Activated naive CD8-positive, alpha-beta T cell treated with anti-CD3 and anti-CD28 coated beads, Interleukin-2, amount 10 ng/mL, durations not matched to agents 7 days and 5 days (primary cell): ENCODE results near the gene SOS1. TPM values are rescaled to one million over a fixed set of nuclear protein-coding genes. Genes with fewer than 3 reads are reported as not detected.
"Not testable (repeated sequence)": the region's sequence is repeated elsewhere in the genome, so short reads cannot be mapped to it uniquely, and the experiment has no call there.

ENCODE experiments used
- ATAC-seq: fragments of 150-1000 bp; cut with Tn5 transposase; one replicate; pipeline ENCODE4 v1.10.0; 2021; ENCODE audit warnings: low read depth, moderate library complexity
- POLR2A ChIA-PET: fragments of 350-600 bp; sonication (Branson Sonifier 250); formaldehyde crosslinking; loops from one replicate; lab custom pipeline; 2021; ENCODE audit warnings: antibody characterized with exemption; lab: Charles Lee
- DNase-seq: peaks from one replicate; pipeline ENCODE4 v3.0.0; 2021
- H3K27ac Mint-ChIP-seq: one replicate; pipeline ENCODE4 v1.8.0; 2022; ENCODE audit warnings: mild to moderate bottlenecking, mixed read lengths
- H3K27me3 Mint-ChIP-seq: one replicate; pipeline ENCODE4 v1.8.0; 2022; ENCODE audit warnings: mild to moderate bottlenecking, moderate library complexity, mixed read lengths
- H3K36me3 Mint-ChIP-seq: one replicate; pipeline ENCODE4 v1.8.0; 2021; ENCODE audit warnings: mild to moderate bottlenecking, mixed read lengths
- H3K4me1 Mint-ChIP-seq: one replicate; pipeline ENCODE4 v1.8.0; 2021; ENCODE audit warnings: mixed read lengths
- H3K4me3 Mint-ChIP-seq: one replicate; pipeline ENCODE4 v1.8.0; 2022; ENCODE audit warnings: mild to moderate bottlenecking, moderate library complexity, mixed read lengths
- H3K9me3 Mint-ChIP-seq: one replicate; pipeline ENCODE4 v1.8.0; 2021; ENCODE audit warnings: mixed read lengths
- total RNA-seq, 2 experiments: library from RNA; stranded (reverse); gene quantifications; one replicate each; pipeline ENCODE4 v1.2.3, GENCODE V29; 2021

Gene SOS1
- total RNA-seq, 2 experiments from 2014 or later = 154 to 168 TPM

GRCh38 chr2:38936516-38936915, 184.3 kb downstream of the SOS1 start:
- ATAC-seq, DNase-seq, H3K4me3 Mint-ChIP-seq, H3K9me3 Mint-ChIP-seq, H3K27ac Mint-ChIP-seq, H3K4me1 Mint-ChIP-seq, POLR2A ChIA-PET, H3K36me3 Mint-ChIP-seq: not testable (repeated sequence)
- peaks cover 14% of the 10 kb centered on the region for H3K27me3 Mint-ChIP-seq

- Mint-ChIP-seq H3K27ac (no peak overlapping the region), H3K4me1 (no peaks in the 10 kb centered on the region), H3K4me3 (no peak overlapping the region), H3K9me3 (no peaks in the 10 kb centered on the region), H3K27me3 (peaks cover 11% of the 10 kb centered on the region), H3K36me3 (no peaks in the 10 kb centered on the region)
- ATAC-seq (no peak), DNase-seq (no peak)
- POLR2A ChIA-PET = no interaction called here
Observed at GRCh38 chr2:38935568-38936172, 185.2 kb downstream of the SOS1 start.

GRCh38 chr2:38934742-38935141, 186.1 kb downstream of the SOS1 start:
- H3K4me1 Mint-ChIP-seq = no peaks in the 10 kb centered on the region
- H3K27me3 Mint-ChIP-seq = peaks cover 10% of the 10 kb centered on the region
- ATAC-seq = no peak
- no peaks in the 10 kb centered on the region for H3K9me3 Mint-ChIP-seq
- H3K27ac Mint-ChIP-seq = no peak overlapping the region
- no peak for DNase-seq
- no peaks in the 10 kb centered on the region for H3K36me3 Mint-ChIP-seq
- POLR2A ChIA-PET = no interaction called here
- H3K4me3 Mint-ChIP-seq = no peak overlapping the region

GRCh38 chr2:38933653-38934052, 187.2 kb downstream of the SOS1 start:
- H3K27me3 Mint-ChIP-seq = peaks cover 10% of the 10 kb centered on the region
- POLR2A ChIA-PET = no interaction called here
- no peaks in the 10 kb centered on the region for H3K4me1 Mint-ChIP-seq
- H3K4me3 Mint-ChIP-seq = no peak overlapping the region
- ATAC-seq (no peak), DNase-seq (no peak)
- no peaks in the 10 kb centered on the region for H3K9me3 Mint-ChIP-seq
- H3K36me3 Mint-ChIP-seq = no peaks in the 10 kb centered on the region
- H3K27ac Mint-ChIP-seq = no peak overlapping the region

- H3K27me3 Mint-ChIP-seq = peaks cover 10% of the 10 kb centered on the region
- DNase-seq (no peak), ATAC-seq (no peak)
- no peak overlapping the region for H3K4me3 Mint-ChIP-seq
- POLR2A ChIA-PET = no interaction called here
- no peak overlapping the region for H3K27ac Mint-ChIP-seq
- no peaks in the 10 kb centered on the region for H3K36me3 Mint-ChIP-seq
- H3K4me1 Mint-ChIP-seq = no peaks in the 10 kb centered on the region
- no peaks in the 10 kb centered on the region for H3K9me3 Mint-ChIP-seq
Observed at GRCh38 chr2:38932586-38932985, 188.3 kb downstream of the SOS1 start.

Other genes with a start within 250 kb of the SOS1 start
- gene DHX57, start 245.1 kb downstream of the SOS1 start, total RNA-seq = 10 to 100 TPM; 14.8 to 16.3 TPM
- gene MORN2, start 245.1 kb downstream of the SOS1 start, total RNA-seq = 1 to 10 TPM; 1.0 to 2.2 TPM
- under 1 TPM; 0.17 to 0.62 TPM for gene ARHGEF33, start 231.2 kb downstream of the SOS1 start, total RNA-seq
- gene CDKL4, start 122.9 kb upstream of the SOS1 start, total RNA-seq = 1 to 10 TPM in 1 of 2 experiments, under 1 TPM in 1; 0.50 to 1.2 TPM